ENCODE results near the gene HERC4. TPM values are rescaled to one million over a fixed set of nuclear protein-coding genes. Genes with fewer than 3 reads are reported as not detected.

The HERC4 gene
- total and polyA plus RNA-seq, 9 of the 15 experiments (the other 6 are each of a cell fraction or from before 2014, with no cell fraction given): 12.5 to 33.5 (median 22.8) TPM

DNA sequence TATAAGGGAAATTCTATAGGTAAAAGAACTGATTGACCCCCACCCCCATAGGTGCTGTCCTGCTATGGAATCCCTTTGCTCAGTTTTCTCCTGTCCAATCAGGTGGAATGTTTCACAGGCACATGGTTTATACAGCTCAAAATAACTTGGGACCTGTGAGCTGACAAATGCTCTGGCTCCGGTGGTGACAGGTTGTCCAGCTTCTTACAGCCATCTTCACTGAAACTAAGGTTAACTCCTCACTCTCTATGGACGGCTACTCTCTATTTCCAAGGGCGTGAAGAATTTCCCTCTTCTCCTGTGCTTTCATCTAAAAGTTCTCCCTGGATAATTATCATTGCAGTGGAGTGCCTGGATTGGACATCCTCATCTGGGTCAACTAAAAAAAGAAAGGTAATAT is 34.2 kb upstream of the HERC4 start, which contains the start of gene MYPN (continued):
- TF ChIP-seq, protein P1, sequence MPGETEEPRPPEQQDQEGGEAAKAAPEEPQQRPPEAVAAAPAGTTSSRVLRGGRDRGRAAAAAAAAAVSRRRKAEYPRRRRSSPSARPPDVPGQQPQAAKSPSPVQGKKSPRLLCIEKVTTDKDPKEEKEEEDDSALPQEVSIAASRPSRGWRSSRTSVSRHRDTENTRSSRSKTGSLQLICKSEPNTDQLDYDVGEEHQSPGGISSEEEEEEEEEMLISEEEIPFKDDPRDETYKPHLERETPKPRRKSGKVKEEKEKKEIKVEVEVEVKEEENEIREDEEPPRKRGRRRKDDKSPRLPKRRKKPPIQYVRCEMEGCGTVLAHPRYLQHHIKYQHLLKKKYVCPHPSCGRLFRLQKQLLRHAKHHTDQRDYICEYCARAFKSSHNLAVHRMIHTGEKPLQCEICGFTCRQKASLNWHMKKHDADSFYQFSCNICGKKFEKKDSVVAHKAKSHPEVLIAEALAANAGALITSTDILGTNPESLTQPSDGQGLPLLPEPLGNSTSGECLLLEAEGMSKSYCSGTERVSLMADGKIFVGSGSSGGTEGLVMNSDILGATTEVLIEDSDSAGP (CRISPR knock-in tag; IDR thresholded peaks at IDR 0.05): no peak
- TF ChIP-seq, protein P2, sequence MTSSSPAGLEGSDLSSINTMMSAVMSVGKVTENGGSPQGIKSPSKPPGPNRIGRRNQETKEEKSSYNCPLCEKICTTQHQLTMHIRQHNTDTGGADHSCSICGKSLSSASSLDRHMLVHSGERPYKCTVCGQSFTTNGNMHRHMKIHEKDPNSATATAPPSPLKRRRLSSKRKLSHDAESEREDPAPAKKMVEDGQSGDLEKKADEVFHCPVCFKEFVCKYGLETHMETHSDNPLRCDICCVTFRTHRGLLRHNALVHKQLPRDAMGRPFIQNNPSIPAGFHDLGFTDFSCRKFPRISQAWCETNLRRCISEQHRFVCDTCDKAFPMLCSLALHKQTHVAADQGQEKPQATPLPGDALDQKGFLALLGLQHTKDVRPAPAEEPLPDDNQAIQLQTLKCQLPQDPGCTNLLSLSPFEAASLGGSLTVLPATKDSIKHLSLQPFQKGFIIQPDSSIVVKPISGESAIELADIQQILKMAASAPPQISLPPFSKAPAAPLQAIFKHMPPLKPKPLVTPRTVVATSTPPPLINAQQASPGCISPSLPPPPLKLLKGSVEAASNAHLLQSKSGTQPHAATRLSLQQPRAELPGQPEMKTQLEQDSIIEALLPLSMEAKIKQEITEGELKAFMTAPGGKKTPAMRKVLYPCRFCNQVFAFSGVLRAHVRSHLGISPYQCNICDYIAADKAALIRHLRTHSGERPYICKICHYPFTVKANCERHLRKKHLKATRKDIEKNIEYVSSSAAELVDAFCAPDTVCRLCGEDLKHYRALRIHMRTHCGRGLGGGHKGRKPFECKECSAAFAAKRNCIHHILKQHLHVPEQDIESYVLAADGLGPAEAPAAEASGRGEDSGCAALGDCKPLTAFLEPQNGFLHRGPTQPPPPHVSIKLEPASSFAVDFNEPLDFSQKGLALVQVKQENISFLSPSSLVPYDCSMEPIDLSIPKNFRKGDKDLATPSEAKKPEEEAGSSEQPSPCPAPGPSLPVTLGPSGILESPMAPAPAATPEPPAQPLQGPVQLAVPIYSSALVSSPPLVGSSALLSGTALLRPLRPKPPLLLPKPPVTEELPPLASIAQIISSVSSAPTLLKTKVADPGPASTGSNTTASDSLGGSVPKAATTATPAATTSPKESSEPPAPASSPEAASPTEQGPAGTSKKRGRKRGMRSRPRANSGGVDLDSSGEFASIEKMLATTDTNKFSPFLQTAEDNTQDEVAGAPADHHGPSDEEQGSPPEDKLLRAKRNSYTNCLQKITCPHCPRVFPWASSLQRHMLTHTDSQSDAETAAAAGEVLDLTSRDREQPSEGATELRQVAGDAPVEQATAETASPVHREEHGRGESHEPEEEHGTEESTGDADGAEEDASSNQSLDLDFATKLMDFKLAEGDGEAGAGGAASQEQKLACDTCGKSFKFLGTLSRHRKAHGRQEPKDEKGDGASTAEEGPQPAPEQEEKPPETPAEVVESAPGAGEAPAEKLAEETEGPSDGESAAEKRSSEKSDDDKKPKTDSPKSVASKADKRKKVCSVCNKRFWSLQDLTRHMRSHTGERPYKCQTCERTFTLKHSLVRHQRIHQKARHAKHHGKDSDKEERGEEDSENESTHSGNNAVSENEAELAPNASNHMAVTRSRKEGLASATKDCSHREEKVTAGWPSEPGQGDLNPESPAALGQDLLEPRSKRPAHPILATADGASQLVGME (CRISPR knock-in tag; IDR thresholded peaks at IDR 0.05): no peak
- TF ChIP-seq ZBTB8A (IDR thresholded peaks at IDR 0.05; ENCODE audit: partially characterized antibody): no peak
- TF ChIP-seq, protein P3, sequence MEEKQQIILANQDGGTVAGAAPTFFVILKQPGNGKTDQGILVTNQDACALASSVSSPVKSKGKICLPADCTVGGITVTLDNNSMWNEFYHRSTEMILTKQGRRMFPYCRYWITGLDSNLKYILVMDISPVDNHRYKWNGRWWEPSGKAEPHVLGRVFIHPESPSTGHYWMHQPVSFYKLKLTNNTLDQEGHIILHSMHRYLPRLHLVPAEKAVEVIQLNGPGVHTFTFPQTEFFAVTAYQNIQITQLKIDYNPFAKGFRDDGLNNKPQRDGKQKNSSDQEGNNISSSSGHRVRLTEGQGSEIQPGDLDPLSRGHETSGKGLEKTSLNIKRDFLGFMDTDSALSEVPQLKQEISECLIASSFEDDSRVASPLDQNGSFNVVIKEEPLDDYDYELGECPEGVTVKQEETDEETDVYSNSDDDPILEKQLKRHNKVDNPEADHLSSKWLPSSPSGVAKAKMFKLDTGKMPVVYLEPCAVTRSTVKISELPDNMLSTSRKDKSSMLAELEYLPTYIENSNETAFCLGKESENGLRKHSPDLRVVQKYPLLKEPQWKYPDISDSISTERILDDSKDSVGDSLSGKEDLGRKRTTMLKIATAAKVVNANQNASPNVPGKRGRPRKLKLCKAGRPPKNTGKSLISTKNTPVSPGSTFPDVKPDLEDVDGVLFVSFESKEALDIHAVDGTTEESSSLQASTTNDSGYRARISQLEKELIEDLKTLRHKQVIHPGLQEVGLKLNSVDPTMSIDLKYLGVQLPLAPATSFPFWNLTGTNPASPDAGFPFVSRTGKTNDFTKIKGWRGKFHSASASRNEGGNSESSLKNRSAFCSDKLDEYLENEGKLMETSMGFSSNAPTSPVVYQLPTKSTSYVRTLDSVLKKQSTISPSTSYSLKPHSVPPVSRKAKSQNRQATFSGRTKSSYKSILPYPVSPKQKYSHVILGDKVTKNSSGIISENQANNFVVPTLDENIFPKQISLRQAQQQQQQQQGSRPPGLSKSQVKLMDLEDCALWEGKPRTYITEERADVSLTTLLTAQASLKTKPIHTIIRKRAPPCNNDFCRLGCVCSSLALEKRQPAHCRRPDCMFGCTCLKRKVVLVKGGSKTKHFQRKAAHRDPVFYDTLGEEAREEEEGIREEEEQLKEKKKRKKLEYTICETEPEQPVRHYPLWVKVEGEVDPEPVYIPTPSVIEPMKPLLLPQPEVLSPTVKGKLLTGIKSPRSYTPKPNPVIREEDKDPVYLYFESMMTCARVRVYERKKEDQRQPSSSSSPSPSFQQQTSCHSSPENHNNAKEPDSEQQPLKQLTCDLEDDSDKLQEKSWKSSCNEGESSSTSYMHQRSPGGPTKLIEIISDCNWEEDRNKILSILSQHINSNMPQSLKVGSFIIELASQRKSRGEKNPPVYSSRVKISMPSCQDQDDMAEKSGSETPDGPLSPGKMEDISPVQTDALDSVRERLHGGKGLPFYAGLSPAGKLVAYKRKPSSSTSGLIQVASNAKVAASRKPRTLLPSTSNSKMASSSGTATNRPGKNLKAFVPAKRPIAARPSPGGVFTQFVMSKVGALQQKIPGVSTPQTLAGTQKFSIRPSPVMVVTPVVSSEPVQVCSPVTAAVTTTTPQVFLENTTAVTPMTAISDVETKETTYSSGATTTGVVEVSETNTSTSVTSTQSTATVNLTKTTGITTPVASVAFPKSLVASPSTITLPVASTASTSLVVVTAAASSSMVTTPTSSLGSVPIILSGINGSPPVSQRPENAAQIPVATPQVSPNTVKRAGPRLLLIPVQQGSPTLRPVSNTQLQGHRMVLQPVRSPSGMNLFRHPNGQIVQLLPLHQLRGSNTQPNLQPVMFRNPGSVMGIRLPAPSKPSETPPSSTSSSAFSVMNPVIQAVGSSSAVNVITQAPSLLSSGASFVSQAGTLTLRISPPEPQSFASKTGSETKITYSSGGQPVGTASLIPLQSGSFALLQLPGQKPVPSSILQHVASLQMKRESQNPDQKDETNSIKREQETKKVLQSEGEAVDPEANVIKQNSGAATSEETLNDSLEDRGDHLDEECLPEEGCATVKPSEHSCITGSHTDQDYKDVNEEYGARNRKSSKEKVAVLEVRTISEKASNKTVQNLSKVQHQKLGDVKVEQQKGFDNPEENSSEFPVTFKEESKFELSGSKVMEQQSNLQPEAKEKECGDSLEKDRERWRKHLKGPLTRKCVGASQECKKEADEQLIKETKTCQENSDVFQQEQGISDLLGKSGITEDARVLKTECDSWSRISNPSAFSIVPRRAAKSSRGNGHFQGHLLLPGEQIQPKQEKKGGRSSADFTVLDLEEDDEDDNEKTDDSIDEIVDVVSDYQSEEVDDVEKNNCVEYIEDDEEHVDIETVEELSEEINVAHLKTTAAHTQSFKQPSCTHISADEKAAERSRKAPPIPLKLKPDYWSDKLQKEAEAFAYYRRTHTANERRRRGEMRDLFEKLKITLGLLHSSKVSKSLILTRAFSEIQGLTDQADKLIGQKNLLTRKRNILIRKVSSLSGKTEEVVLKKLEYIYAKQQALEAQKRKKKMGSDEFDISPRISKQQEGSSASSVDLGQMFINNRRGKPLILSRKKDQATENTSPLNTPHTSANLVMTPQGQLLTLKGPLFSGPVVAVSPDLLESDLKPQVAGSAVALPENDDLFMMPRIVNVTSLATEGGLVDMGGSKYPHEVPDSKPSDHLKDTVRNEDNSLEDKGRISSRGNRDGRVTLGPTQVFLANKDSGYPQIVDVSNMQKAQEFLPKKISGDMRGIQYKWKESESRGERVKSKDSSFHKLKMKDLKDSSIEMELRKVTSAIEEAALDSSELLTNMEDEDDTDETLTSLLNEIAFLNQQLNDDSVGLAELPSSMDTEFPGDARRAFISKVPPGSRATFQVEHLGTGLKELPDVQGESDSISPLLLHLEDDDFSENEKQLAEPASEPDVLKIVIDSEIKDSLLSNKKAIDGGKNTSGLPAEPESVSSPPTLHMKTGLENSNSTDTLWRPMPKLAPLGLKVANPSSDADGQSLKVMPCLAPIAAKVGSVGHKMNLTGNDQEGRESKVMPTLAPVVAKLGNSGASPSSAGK (IDR thresholded peaks at IDR 0.05): no peak
- TF ChIP-seq, protein P4, sequence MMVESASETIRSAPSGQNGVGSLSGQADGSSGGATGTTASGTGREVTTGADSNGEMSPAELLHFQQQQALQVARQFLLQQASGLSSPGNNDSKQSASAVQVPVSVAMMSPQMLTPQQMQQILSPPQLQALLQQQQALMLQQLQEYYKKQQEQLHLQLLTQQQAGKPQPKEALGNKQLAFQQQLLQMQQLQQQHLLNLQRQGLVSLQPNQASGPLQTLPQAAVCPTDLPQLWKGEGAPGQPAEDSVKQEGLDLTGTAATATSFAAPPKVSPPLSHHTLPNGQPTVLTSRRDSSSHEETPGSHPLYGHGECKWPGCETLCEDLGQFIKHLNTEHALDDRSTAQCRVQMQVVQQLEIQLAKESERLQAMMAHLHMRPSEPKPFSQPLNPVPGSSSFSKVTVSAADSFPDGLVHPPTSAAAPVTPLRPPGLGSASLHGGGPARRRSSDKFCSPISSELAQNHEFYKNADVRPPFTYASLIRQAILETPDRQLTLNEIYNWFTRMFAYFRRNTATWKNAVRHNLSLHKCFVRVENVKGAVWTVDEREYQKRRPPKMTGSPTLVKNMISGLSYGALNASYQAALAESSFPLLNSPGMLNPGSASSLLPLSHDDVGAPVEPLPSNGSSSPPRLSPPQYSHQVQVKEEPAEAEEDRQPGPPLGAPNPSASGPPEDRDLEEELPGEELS (CRISPR knock-in tag; IDR thresholded peaks at IDR 0.05; ENCODE audit: borderline replicate concordance): no peak
